BE2C (cell line): ENCODE data around the gene PPP3CA.

Source experiments
- DNase-seq: peaks from one replicate; pipeline ENCODE4 v3.0.0-alpha.2; 2020
- H3K27me3 ChIP-seq: fragments of 250-450 bp; sonication (Bioruptor Pico); 2 replicates; pipeline ENCODE4 v1.5.1; 2020; ENCODE audit warnings: mild to moderate bottlenecking
- H3K36me3 ChIP-seq: fragments of 250-450 bp; sonication (Bioruptor Pico); 2 replicates; pipeline ENCODE4 v1.5.1; 2020; ENCODE audit warnings: mild to moderate bottlenecking
- H3K4me1 ChIP-seq: fragments of 250-450 bp; sonication (Bioruptor Pico); 2 replicates; pipeline ENCODE4 v1.5.1; 2020
- H3K4me3 ChIP-seq: 2 replicates; pipeline ENCODE4 v1.5.1; 2011; ENCODE audit warnings: low read depth, low read length
- H3K9me3 ChIP-seq: fragments of 250-450 bp; sonication (Bioruptor Pico); 2 replicates; pipeline ENCODE4 v1.5.1; 2020
- CTCF ChIP-seq: IDR thresholded peaks from 2 replicates; pipeline ENCODE4 v1.5.1; 2012; ENCODE audit warnings: mild to moderate bottlenecking, low read depth, low read length

The PPP3CA gene

DNA sequence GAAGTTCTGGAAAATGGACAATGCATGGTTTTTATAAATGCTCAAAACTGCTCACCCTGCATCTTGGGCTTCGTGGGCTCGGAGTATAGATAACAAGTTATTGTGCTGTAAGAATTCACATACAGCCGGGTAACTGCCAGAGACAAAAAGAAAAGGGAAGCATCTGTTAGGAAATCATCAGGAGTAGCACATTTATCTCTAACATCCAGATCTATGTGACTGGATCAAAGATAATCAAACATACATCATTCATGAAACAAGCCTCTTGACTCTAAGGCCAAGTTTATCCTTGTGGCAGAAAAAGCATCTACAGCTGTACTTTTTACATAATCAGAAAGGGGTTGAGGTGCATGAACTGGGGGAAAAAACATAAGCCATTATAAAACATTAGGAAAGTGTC lies 264.2 kb downstream of the PPP3CA start:
- Histone ChIP-seq H3K9me3 (no peaks in the 10 kb centered on the region), H3K4me1 (no peaks in the 10 kb centered on the region), H3K36me3 (peaks cover 5% of the 10 kb centered on the region), H3K27me3 (no peaks in the 10 kb centered on the region), H3K4me3 (no peak overlapping the region)
- no peak for DNase-seq
- TF ChIP-seq CTCF, result no peak

- no peak for DNase-seq
- no peaks in the 10 kb centered on the region for H3K9me3 ChIP-seq
- H3K36me3 ChIP-seq, result peaks cover 5% of the 10 kb centered on the region
- TF ChIP-seq CTCF, result no peak
- H3K4me3 ChIP-seq, result no peak overlapping the region
- no peaks in the 10 kb centered on the region for H3K4me1 ChIP-seq
- no peaks in the 10 kb centered on the region for H3K27me3 ChIP-seq
Observed at GRCh38 chr4:101081695-101082369, 265.5 kb downstream of the PPP3CA start.

- H3K27me3 ChIP-seq, result no peaks in the 10 kb centered on the region
- TF ChIP-seq CTCF, result no peak
- H3K36me3 ChIP-seq, result peaks cover 5% of the 10 kb centered on the region
Observed at GRCh38 chr4:101081166-101081565, 266.2 kb downstream of the PPP3CA start.

DNA sequence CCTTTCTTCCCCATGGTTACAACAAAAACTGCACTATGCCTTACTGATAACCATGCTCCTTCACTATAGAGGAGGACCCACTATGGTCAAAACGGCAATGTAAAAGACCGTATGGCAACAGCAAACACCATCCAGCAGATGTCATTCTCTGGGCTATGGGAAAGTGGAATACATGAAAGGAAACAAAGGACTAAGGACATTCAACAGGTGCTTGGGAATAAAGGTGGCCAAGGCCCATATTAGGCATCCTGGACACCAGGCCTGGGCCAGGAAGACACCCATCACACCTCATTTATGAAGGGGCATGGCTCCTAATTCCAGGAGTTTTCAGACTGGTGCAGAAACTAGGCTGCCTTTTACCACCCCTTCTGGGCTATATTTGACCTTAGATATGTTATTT lies 268.4 kb downstream of the PPP3CA start:
- H3K36me3 ChIP-seq, result peaks cover 5% of the 10 kb centered on the region
- TF ChIP-seq CTCF, result no peak
- H3K9me3 ChIP-seq, result no peaks in the 10 kb centered on the region
- no peaks in the 10 kb centered on the region; the same call in 1 of the 2 replicates for H3K4me1 ChIP-seq
- H3K27me3 ChIP-seq, result no peaks in the 10 kb centered on the region
- DNase-seq, result no peak
- no peak overlapping the region for H3K4me3 ChIP-seq

More at GRCh38 chr4:101081166-101081565, 266.2 kb downstream of the PPP3CA start:
- Histone ChIP-seq H3K4me3 (no peak overlapping the region), H3K9me3 (no peaks in the 10 kb centered on the region), H3K4me1 (no peaks in the 10 kb centered on the region)
- DNase-seq, result no peak

- no peak for DNase-seq
- Histone ChIP-seq H3K9me3 (no peaks in the 10 kb centered on the region), H3K36me3 (no peaks in the 10 kb centered on the region), H3K27me3 (no peaks in the 10 kb centered on the region), H3K4me1 (no peaks in the 10 kb centered on the region; the same call in 1 of the 2 replicates), H3K4me3 (no peak overlapping the region)
- TF ChIP-seq CTCF, result no peak
Observed at GRCh38 chr4:101076032-101076431, 271.3 kb downstream of the PPP3CA start.

GRCh38 chr4:101075536-101075935 lies 271.8 kb downstream of the PPP3CA start:
- H3K36me3 ChIP-seq, result no peaks in the 10 kb centered on the region
- H3K4me3 ChIP-seq, result no peak overlapping the region
- no peak for TF ChIP-seq CTCF
- H3K4me1 ChIP-seq, result no peaks in the 10 kb centered on the region; the same call in 1 of the 2 replicates
- no peaks in the 10 kb centered on the region for H3K27me3 ChIP-seq
- no peak for DNase-seq
- H3K9me3 ChIP-seq, result no peaks in the 10 kb centered on the region
